Mesothelial cell of epicardium (in vitro differentiated cells): ENCODE data around the gene RNF13. TPM values are rescaled to one million over a fixed set of nuclear protein-coding genes. Genes with fewer than 3 reads are reported as not detected.

Experiments
- DNase-seq, 2 experiments: peaks; one replicate each; pipeline ENCODE4 v3.0.0; 2021; ENCODE audit warnings: low spot score in 2 of 2; ENCODE audit not compliant: unreplicated experiment in 2 of 2
- H3K27ac Mint-ChIP-seq: 2 replicates; pipeline ENCODE4 v1.8.0; 2021; ENCODE audit warnings: mixed read lengths
- H3K27me3 Mint-ChIP-seq: 2 replicates; pipeline ENCODE4 v1.8.0; 2021; ENCODE audit warnings: low read depth, mixed read lengths
- H3K36me3 Mint-ChIP-seq: 2 replicates; pipeline ENCODE4 v1.8.0; 2021; ENCODE audit warnings: mixed read lengths
- H3K4me1 Mint-ChIP-seq: 2 replicates; pipeline ENCODE4 v1.8.0; 2021; ENCODE audit warnings: mixed read lengths
- H3K4me3 Mint-ChIP-seq: 2 replicates; pipeline ENCODE4 v1.8.0; 2021; ENCODE audit warnings: mild to moderate bottlenecking, moderate library complexity, mixed read lengths
- H3K9me3 Mint-ChIP-seq: 2 replicates; pipeline ENCODE4 v1.8.0; 2021; ENCODE audit warnings: mixed read lengths
- CTCF ChIP-seq: fragments of 200-600 bp; sonication (generic); IDR thresholded peaks from one replicate; pipeline ENCODE4 v1.5.0; 2021; ENCODE audit warnings: antibody characterized with exemption; ENCODE audit not compliant: unreplicated experiment
- total RNA-seq: library from RNA; stranded (reverse); gene quantifications from 3 replicates; pipeline ENCODE4 v1.2.1, GENCODE V29; 2021

RNF13 gene
- total RNA-seq, 1 donor from 2014 or later, result 29.8 TPM

- no peak for TF ChIP-seq CTCF
- peaks cover 8% of the 10 kb centered on the region for H3K4me1 Mint-ChIP-seq
Observed at GRCh38 chr3:150000641-150001040, 187.6 kb downstream of the RNF13 start.

DNA sequence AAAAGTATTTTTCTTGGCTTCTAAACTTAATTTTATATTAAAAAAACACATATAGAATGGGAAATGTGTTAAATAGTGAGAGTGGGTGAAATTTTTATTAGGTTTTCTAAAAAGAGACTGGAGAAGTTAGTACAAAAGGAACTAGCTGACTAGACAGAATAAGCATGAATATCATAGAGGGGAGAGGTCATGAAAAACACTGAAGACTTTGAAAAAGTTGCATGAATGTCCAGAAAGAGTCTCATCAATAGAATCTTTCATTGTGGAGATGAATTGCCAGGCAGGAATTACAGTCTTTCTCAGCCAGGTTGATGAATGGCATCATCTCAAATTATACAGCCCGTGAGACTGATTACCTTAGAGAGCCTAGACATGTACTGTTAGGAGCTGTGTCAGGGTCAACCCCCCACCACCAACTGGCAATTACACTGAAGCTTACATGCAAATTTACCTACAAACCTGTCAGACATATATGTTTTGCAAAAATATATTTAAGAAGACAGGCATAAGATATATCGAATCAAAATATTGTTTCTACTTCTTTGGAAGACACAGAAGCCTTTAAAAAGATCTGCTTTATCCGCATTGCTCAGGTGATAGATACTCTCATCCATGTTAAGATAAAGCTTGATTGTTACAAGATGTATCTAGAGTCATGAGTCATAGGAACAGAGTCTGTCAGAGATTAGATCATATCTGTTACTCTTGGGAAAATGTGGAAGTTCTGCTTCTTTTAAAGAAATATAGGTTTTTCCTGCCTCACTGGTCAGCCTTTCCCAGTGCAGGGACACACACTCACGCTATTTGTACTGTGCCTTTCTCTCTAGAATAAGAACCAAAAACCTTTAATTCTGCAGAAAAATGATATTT, 192.5 kb downstream of the RNF13 start:
- Mint-ChIP-seq H3K4me1 (peaks cover 14% of the 10 kb centered on the region), H3K27me3 (no peaks in the 10 kb centered on the region), H3K4me3 (no peak overlapping the region), H3K9me3 (no peaks in the 10 kb centered on the region), H3K36me3 (no peaks in the 10 kb centered on the region), H3K27ac (no peak overlapping the region)
- TF ChIP-seq CTCF, result no peak
- DNase-seq, result no peak

More at GRCh38 chr3:150000641-150001040, 187.6 kb downstream of the RNF13 start:
- Mint-ChIP-seq H3K36me3 (peaks cover under 1% of the 10 kb centered on the region), H3K4me3 (no peak overlapping the region), H3K27ac (no peak overlapping the region), H3K27me3 (no peaks in the 10 kb centered on the region), H3K9me3 (peaks cover 32% of the 10 kb centered on the region)
- DNase-seq, result no peak

- TF ChIP-seq CTCF, result no peak
- peaks cover 14% of the 10 kb centered on the region for H3K4me1 Mint-ChIP-seq
- no peak overlapping the region for H3K4me3 Mint-ChIP-seq
- H3K27me3 Mint-ChIP-seq, result no peaks in the 10 kb centered on the region
- peaks cover 6% of the 10 kb centered on the region for H3K9me3 Mint-ChIP-seq
- no peaks in the 10 kb centered on the region for H3K36me3 Mint-ChIP-seq
- no peak overlapping the region for H3K27ac Mint-ChIP-seq
- DNase-seq, result no peak
Observed at GRCh38 chr3:150006794-150007193, 193.8 kb downstream of the RNF13 start.

Other genes with a start within 250 kb of the RNF13 start
- gene WWTR1, start 155.2 kb upstream of the RNF13 start, total RNA-seq, result 93.2 to 98.0 TPM (median 97.4 TPM) in 3 replicates
- gene COMMD2, start 60.7 kb upstream of the RNF13 start, total RNA-seq, result 49.6 to 55.7 TPM (median 52.4 TPM) in 3 replicates
- 0.13 to 0.34 TPM in 2 of 3 replicates, not detected in the other for gene ANKUB1, start 20.7 kb upstream of the RNF13 start, total RNA-seq
- gene PFN2, start 157.7 kb downstream of the RNF13 start, total RNA-seq, result 179 to 196 TPM (median 187 TPM) in 3 replicates